Liver (tissue), 9 donors: Measurements from ENCODE around the gene BMP8A. TPM values are rescaled to one million over a fixed set of nuclear protein-coding genes. Genes with fewer than 3 reads are reported as not detected.
"Not testable (repeated sequence)": the region's sequence is repeated elsewhere in the genome, so short reads cannot be mapped to it uniquely, and the experiment has no call there.

Source experiments
- DNase-seq: peaks from one replicate; pipeline ENCODE4 v3.0.0-alpha.2; 2017; ENCODE audit warnings: low spot score
- H3K27ac ChIP-seq, 2 donors: one replicate each; pipeline ENCODE4 v1.7.0; 2013; ENCODE audit warnings: inconsistent platforms in 2 of 2, low read length in 2 of 2, control low read depth in 1 of 2, low read depth in 1 of 2, mild to moderate bottlenecking in 1 of 2
- H3K27me3 ChIP-seq, 4 donors: one replicate each; pipeline versions ENCODE4 v1.6.1 to v1.7.0; 2013; ENCODE audit warnings: low read length in 3 of 4, inconsistent platforms in 1 of 4, mild to moderate bottlenecking in 1 of 4, moderate library complexity in 1 of 4; ENCODE audit not compliant: control insufficient read depth in 4 of 4, insufficient read depth in 4 of 4
- H3K36me3 ChIP-seq, 4 donors: one replicate each; pipeline versions ENCODE4 v1.6.1 to v1.7.0; 2013; ENCODE audit warnings: low read length in 3 of 4, mild to moderate bottlenecking in 3 of 4, low read depth in 1 of 4, moderate library complexity in 1 of 4; ENCODE audit not compliant: control insufficient read depth in 4 of 4, insufficient read depth in 3 of 4
- H3K4me1 ChIP-seq, 4 donors: one replicate each; pipeline versions ENCODE4 v1.6.1 to v1.7.0; 2013; ENCODE audit warnings: low read length in 3 of 4, mild to moderate bottlenecking in 3 of 4, moderate library complexity in 1 of 4; ENCODE audit not compliant: control insufficient read depth in 4 of 4, insufficient read depth in 4 of 4
- H3K4me3 ChIP-seq, 3 donors: one replicate each; pipeline versions ENCODE4 v1.6.1 to v1.7.0; 2013; ENCODE audit warnings: low read length in 3 of 3, control low read depth in 1 of 3, low read depth in 1 of 3, mild to moderate bottlenecking in 1 of 3
- H3K9ac ChIP-seq, 2 donors: one replicate each; pipeline ENCODE4 v1.7.0; 2013; ENCODE audit warnings: low read length in 2 of 2, mild to moderate bottlenecking in 2 of 2, moderate library complexity in 2 of 2, control low read depth in 1 of 2, low read depth in 1 of 2
- H3K9me3 ChIP-seq, 4 donors: one replicate each; pipeline versions ENCODE4 v1.6.1 to v1.7.0; 2013; ENCODE audit warnings: low read length in 3 of 4; ENCODE audit not compliant: control insufficient read depth in 4 of 4
- EGR1 ChIP-seq, 2 donors: IDR thresholded peaks; 2 replicates each; pipeline ENCODE4 v1.6.1; 2016 to 2018; ENCODE audit warnings: antibody characterized with exemption in 2 of 2, low read depth in 2 of 2
- FOXA2 ChIP-seq: IDR thresholded peaks from 2 replicates; pipeline ENCODE4 v1.6.1; 2016; ENCODE audit warnings: antibody characterized with exemption
- HNF4G ChIP-seq: IDR thresholded peaks from 2 replicates; pipeline ENCODE4 v1.6.1; 2016; ENCODE audit warnings: antibody characterized with exemption
- JUND ChIP-seq, 2 donors: IDR thresholded peaks; 2 replicates each; pipeline ENCODE4 v1.6.1; 2016; ENCODE audit warnings: antibody characterized with exemption in 2 of 2
- MAX ChIP-seq: IDR thresholded peaks from 2 replicates; pipeline ENCODE4 v1.6.1; 2016; ENCODE audit warnings: antibody characterized with exemption
- NR2F2 ChIP-seq: IDR thresholded peaks from 2 replicates; pipeline ENCODE4 v1.6.1; 2016; ENCODE audit warnings: antibody characterized with exemption
- REST ChIP-seq: IDR thresholded peaks from 2 replicates; pipeline ENCODE4 v1.6.1; 2016; ENCODE audit warnings: antibody characterized with exemption, mild to moderate bottlenecking
- RXRA ChIP-seq, 2 donors: IDR thresholded peaks; 2 replicates each; pipeline ENCODE4 v1.6.1; 2017 to 2018; ENCODE audit warnings: antibody characterized with exemption in 2 of 2, mild to moderate bottlenecking in 1 of 2
- SP1 ChIP-seq: IDR thresholded peaks from 2 replicates; pipeline ENCODE4 v1.6.1; 2018; ENCODE audit warnings: antibody characterized with exemption, mild to moderate bottlenecking
- YY1 ChIP-seq: IDR thresholded peaks from 2 replicates; pipeline ENCODE4 v1.6.1; 2016; ENCODE audit warnings: antibody characterized with exemption, mild to moderate bottlenecking
- ZBTB33 ChIP-seq: IDR thresholded peaks from 2 replicates; pipeline ENCODE4 v1.6.1; 2016; ENCODE audit warnings: antibody characterized with exemption
- WGBS: extraction: QIAGEN DNeasy Blood & Tissue Kit; methylation state at CpG from one replicate; pipeline ENCODE4 v1.1.7; 2013; 5-methylcytosine and 5-hydroxymethylcytosine counted together
- polyA plus RNA-seq, 2 donors: library from polyadenylated mRNA; stranded (reverse) in 1 of 2; unstranded in 1 of 2; fragments of 200-250 nt in 1 of 2; fragments of >200 nt in 1 of 2; fragmentation: Nextera tagmentation in 1 of 2; extraction: Ambion mirVana in 1 of 2; gene quantifications; one replicate each; pipeline versions ENCODE4 v1.2.1 to v1.2.3, GENCODE V29; 2013 to 2015
- total RNA-seq, 2 donors: library from RNA; depleted of rRNA; stranded (reverse); fragments of >200 nt; gene quantifications; one replicate each; pipeline ENCODE4 v1.2.3, GENCODE V29; 2014
- TF ChIP-seq, protein P1 (sequence below): fragments of 150-350 bp; IDR thresholded peaks from 2 replicates; pipeline ENCODE4 v1.5.1; 2017; ENCODE audit warnings: improper control_type of control experiment, low read depth, low read length; ENCODE audit not compliant: missing input control
- donor health status: healthy.
- donor health status: healthy.
- donor health status: healthy.
- donor health status: healthy.
- donor health status: healthy.

Gene BMP8A
- total and polyA plus RNA-seq, 4 donors = not detected

DNA sequence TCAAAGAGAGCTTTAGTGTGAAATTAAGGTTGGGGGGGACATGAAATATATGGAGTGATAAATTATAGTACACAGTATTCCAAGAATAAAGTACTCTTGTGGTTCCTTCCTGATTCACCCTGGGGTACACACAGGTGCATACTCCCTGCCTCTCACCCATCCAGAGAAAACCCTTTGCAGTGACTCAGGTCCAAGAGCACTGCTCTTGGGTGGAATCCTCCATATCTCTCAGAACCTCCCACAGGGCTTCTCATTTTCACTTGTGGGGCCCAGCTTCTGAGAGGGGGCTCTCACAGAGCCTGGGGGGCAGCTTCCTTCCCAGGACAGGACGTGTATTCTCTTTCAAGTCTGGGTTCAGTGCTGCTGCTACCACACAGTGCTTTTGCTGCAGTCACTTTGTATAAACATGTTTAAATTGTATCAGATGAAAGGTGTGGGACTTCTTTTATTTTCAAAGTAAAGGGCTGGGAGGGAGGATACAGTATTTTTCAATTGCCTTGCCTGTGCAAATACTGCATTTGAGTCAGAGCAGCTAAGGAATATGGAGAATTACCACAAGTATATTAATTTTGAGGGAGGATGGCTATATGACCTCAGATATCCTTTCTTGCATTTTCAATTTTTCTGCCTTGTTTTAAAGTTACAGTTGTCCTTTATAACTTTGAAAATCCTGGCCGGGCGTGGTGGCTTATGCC is 24.9 kb upstream of the BMP8A start:
- no peak overlapping the region for H3K4me3 ChIP-seq
- DNase-seq = no peak
- WGBS = 91% methylated on average over 3 of the region's 3 CpGs
- H3K4me1 ChIP-seq = no peaks in the 10 kb centered on the region
- H3K36me3 ChIP-seq = peaks cover 17 to 85% (median 67%) of the 10 kb centered on the region in 4 donors
- TF ChIP-seq REST = no peak
- TF ChIP-seq YY1 = no peak
- no peak for TF ChIP-seq HNF4G
- no peak for TF ChIP-seq MAX
- TF ChIP-seq SP1 = no peak
- no peak for TF ChIP-seq RXRA (IDR thresholded peaks at IDR 0.05)
- no peak for TF ChIP-seq FOXA2
- no peak for TF ChIP-seq JUND (IDR thresholded peaks at IDR 0.05)
- TF ChIP-seq, protein P1, sequence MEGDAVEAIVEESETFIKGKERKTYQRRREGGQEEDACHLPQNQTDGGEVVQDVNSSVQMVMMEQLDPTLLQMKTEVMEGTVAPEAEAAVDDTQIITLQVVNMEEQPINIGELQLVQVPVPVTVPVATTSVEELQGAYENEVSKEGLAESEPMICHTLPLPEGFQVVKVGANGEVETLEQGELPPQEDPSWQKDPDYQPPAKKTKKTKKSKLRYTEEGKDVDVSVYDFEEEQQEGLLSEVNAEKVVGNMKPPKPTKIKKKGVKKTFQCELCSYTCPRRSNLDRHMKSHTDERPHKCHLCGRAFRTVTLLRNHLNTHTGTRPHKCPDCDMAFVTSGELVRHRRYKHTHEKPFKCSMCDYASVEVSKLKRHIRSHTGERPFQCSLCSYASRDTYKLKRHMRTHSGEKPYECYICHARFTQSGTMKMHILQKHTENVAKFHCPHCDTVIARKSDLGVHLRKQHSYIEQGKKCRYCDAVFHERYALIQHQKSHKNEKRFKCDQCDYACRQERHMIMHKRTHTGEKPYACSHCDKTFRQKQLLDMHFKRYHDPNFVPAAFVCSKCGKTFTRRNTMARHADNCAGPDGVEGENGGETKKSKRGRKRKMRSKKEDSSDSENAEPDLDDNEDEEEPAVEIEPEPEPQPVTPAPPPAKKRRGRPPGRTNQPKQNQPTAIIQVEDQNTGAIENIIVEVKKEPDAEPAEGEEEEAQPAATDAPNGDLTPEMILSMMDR = no peak
- TF ChIP-seq ZBTB33 = no peak
- no peak for TF ChIP-seq EGR1 (IDR thresholded peaks at IDR 0.05; ENCODE audit: low read depth in 2 of 2)
- no peak for TF ChIP-seq NR2F2
- H3K27me3 ChIP-seq = no peaks in the 10 kb centered on the region
- no peaks in the 10 kb centered on the region for H3K9me3 ChIP-seq
- no peak overlapping the region for H3K9ac ChIP-seq
- H3K27ac ChIP-seq = no peak overlapping the region

- H3K36me3 ChIP-seq = peaks cover 17 to 84% (median 68%) of the 10 kb centered on the region in 4 donors
- WGBS = 94% methylated on average over 16 of the region's 16 CpGs
- H3K27me3 ChIP-seq, DNase-seq, H3K9ac ChIP-seq, H3K27ac ChIP-seq, H3K4me1 ChIP-seq, H3K4me3 ChIP-seq, H3K9me3 ChIP-seq: not testable (repeated sequence)
Measured at GRCh38 chr1:39467108-39467720, 24.2 kb upstream of the BMP8A start.
